ENCODE results near the gene ZNF729. TPM values are rescaled to one million over a fixed set of nuclear protein-coding genes. Genes with fewer than 3 reads are reported as not detected.

ZNF729 gene
- total and polyA plus RNA-seq, 2 donors (not counting 1 experiment from before 2014, with no cell fraction given): not detected

DNA sequence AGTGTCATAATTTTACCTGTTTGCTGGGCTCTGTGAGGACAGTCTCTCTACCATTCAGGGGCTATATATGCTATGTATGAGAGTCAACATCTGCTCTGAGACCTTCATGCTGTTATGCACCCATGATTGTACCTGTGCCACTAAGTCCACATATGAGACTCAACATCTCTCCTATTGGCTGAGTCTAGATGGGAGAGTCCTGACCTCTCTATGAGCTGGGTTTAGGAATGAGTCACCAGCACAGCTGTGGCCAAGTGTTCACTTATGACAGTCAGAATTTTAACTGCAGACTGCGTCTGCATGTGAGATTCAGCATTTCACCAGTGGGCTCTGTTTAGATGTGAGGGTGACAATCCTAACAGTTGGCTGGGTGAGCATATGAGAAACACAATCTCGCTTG lies 49.5 kb downstream of the ZNF729 start:
- no peak for TF ChIP-seq EZH2 (IDR thresholded peaks at IDR 0.05; ENCODE audit: low read length, missing control alignments)
- TF ChIP-seq CTCF (conservative IDR thresholded peaks at IDR 0.05 in 1 of 2, IDR thresholded peaks at IDR 0.05 in 1 of 2; ENCODE audit: low read depth in 1 of 2, low read length in 2 of 2): no peak
- Histone ChIP-seq H3K4me3 (replicated peaks in 1 of 4; ENCODE audit: control extremely low read depth in 1 of 4, insufficient read depth in 1 of 4, low read depth in 3 of 4, low read length in 4 of 4) (no peak overlapping the region), H3K4me1 (ENCODE audit: control insufficient read depth, extremely low read depth, insufficient read depth, low read length) (no peaks in the 10 kb centered on the region), H3K79me2 (ENCODE audit: control insufficient read depth, insufficient read depth, low read length) (no peaks in the 10 kb centered on the region), H3K27ac (ENCODE audit: insufficient read depth, low read length) (no peak overlapping the region), H3K36me3 (ENCODE audit: control insufficient read depth, insufficient read depth, low read length) (no peaks in the 10 kb centered on the region), H3K4me2 (ENCODE audit: extremely low read depth, insufficient read depth, low read length) (no peak overlapping the region), H2AFZ (ENCODE audit: low read length) (no peak overlapping the region), H3K9ac (ENCODE audit: insufficient read depth, low read length) (no peak overlapping the region), H3K27me3 (ENCODE audit: control insufficient read depth, insufficient read depth, low read length) (no peaks in the 10 kb centered on the region), H3K9me3 (ENCODE audit: control insufficient read depth, insufficient read depth, low read depth, low read length) (no peaks in the 10 kb centered on the region), H4K20me1 (ENCODE audit: control insufficient read depth, extremely low read depth, insufficient read depth, low read length) (no peaks in the 10 kb centered on the region)
- DNase-seq (ENCODE audit: low read depth in 2 of 2): no peak

DNA sequence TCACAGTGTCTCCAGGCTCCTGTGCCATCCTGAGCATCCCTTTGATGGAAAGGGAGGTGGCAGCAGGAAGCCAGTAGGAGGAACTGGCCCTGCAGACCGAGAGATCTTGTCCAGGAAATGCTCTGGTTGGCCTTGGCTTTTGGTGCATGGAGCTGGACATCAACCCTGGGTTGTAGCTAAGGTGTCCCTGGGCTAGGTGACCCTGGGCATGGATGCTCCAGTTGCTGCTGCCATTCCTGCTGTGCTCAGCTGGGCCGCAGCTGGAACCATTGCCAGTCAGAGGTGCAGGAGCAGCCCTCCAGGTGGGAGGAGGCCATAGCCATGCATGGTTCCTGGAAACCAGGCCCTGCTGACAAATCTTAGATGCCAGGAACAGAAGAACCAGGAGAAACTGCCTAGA lies 68.4 kb downstream of the ZNF729 start:
- Histone ChIP-seq H3K4me2 (ENCODE audit: extremely low read depth, insufficient read depth, low read length) (no peak overlapping the region), H3K9ac (ENCODE audit: insufficient read depth, low read length) (no peak overlapping the region), H3K36me3 (ENCODE audit: control insufficient read depth, insufficient read depth, low read length) (no peaks in the 10 kb centered on the region), H3K79me2 (ENCODE audit: control insufficient read depth, insufficient read depth, low read length) (no peaks in the 10 kb centered on the region), H3K4me3 (replicated peaks in 1 of 4; ENCODE audit: control extremely low read depth in 1 of 4, insufficient read depth in 1 of 4, low read depth in 3 of 4, low read length in 4 of 4) (no peak overlapping the region), H3K27me3 (ENCODE audit: control insufficient read depth, insufficient read depth, low read length) (no peaks in the 10 kb centered on the region), H3K4me1 (ENCODE audit: control insufficient read depth, extremely low read depth, insufficient read depth, low read length) (no peaks in the 10 kb centered on the region), H2AFZ (ENCODE audit: low read length) (no peak overlapping the region), H4K20me1 (ENCODE audit: control insufficient read depth, extremely low read depth, insufficient read depth, low read length) (no peaks in the 10 kb centered on the region), H3K27ac (ENCODE audit: insufficient read depth, low read length) (no peak overlapping the region), H3K9me3 (ENCODE audit: control insufficient read depth, insufficient read depth, low read depth, low read length) (no peaks in the 10 kb centered on the region)
- DNase-seq (ENCODE audit: low read depth in 2 of 2): no peak
- TF ChIP-seq EZH2 (IDR thresholded peaks at IDR 0.05; ENCODE audit: low read length, missing control alignments) (no peak), CTCF (conservative IDR thresholded peaks at IDR 0.05 in 1 of 2, IDR thresholded peaks at IDR 0.05 in 1 of 2; ENCODE audit: low read depth in 1 of 2, low read length in 2 of 2) (no peak)

Other genes with a start within 250 kb of the ZNF729 start
- 0.17 and 0.26 TPM in 2 replicates for gene ZNF257, start 234.0 kb upstream of the ZNF729 start, total RNA-seq
- gene ZNF257, start 234.0 kb upstream of the ZNF729 start, polyA plus RNA-seq: 0.95 and 2.5 TPM in 2 replicates
- gene ZNF676, start 89.5 kb upstream of the ZNF729 start, total RNA-seq: under 0.01 and 0.83 TPM in 2 replicates
- gene ZNF676, start 89.5 kb upstream of the ZNF729 start, polyA plus RNA-seq: 0.02 and 0.09 TPM in 2 replicates
- gene ZNF98, start 135.9 kb downstream of the ZNF729 start, total RNA-seq: 0.50 TPM in 1 of 2 replicates, not detected in the other
- gene ZNF98, start 135.9 kb downstream of the ZNF729 start, polyA plus RNA-seq: 0.18 TPM in 1 of 2 replicates, not detected in the other